H1 (cell line): ENCODE data around the gene TCF4. TPM values are rescaled to one million over a fixed set of nuclear protein-coding genes. Genes with fewer than 3 reads are reported as not detected.

Source experiments
- CTCF ChIA-PET: fragments of 300-600 bp; sonication (Branson Sonifier 250); formaldehyde crosslinking; loops from one replicate; lab custom pipeline; 2021; ENCODE audit not compliant: partially characterized antibody; lab: Charles Lee
- POLR2A ChIA-PET: fragments of 300-600 bp; sonication (Branson Sonifier 250); formaldehyde crosslinking; loops from one replicate; lab custom pipeline; 2021; ENCODE audit warnings: inconsistent platforms; ENCODE audit not compliant: partially characterized antibody; lab: Charles Lee
- DNase-seq, 2 experiments: peaks; one replicate each; pipeline versions ENCODE4 v3.0.0 to v3.0.0-alpha.2; 2010 to 2022; ENCODE audit warnings: low spot score in 2 of 2, low read depth in 1 of 2, mixed read lengths in 1 of 2
- FAIRE-seq: peaks from 2 replicates; lab custom pipeline; 2011; peaks lifted over from hg19 to GRCh38; lab: Jason Lieb, UNC
- H2AFZ ChIP-seq: 2 replicates; pipeline ENCODE4 v1.8.1; 2012; ENCODE audit warnings: low read length, inconsistent platforms
- H2AK5ac ChIP-seq: 2 replicates; pipeline ENCODE4 v1.6.1; 2013; ENCODE audit warnings: low read depth, low read length
- H2BK120ac ChIP-seq: replicated peaks from 2 replicates; pipeline ENCODE3; 2013; ENCODE audit warnings: low read depth, low read length, inconsistent platforms
- H2BK12ac ChIP-seq: 2 replicates; pipeline ENCODE4 v1.6.1; 2013; ENCODE audit warnings: low read depth, low read length
- H2BK15ac ChIP-seq: 2 replicates; pipeline ENCODE4 v1.6.1; 2013; ENCODE audit warnings: low read length
- H2BK20ac ChIP-seq: 2 replicates; pipeline ENCODE4 v1.6.1; 2013; ENCODE audit warnings: low read length
- H2BK5ac ChIP-seq: 2 replicates; pipeline ENCODE4 v1.6.1; 2013; ENCODE audit warnings: low read depth, low read length
- H3K14ac ChIP-seq: 2 replicates; pipeline ENCODE4 v1.6.1; 2013; ENCODE audit warnings: inconsistent platforms; ENCODE audit not compliant: insufficient read length
- H3K18ac ChIP-seq: 2 replicates; pipeline ENCODE4 v1.6.1; 2013; ENCODE audit warnings: low read length; ENCODE audit errors: extremely low read depth
- H3K23ac ChIP-seq: 2 replicates; pipeline ENCODE4 v1.6.1; 2013; ENCODE audit warnings: inconsistent platforms; ENCODE audit not compliant: insufficient read length
- H3K23me2 ChIP-seq: 2 replicates; pipeline ENCODE4 v1.6.1; 2013; ENCODE audit warnings: low read depth, low read length
- H3K27ac ChIP-seq: 2 replicates; pipeline ENCODE4 v1.6.1; 2011; ENCODE audit warnings: low read depth, low read length, inconsistent platforms
- H3K27me3 ChIP-seq, 4 experiments: replicated peaks in 1 of 4; 1 replicate in 1 of 4; 2 replicates in 3 of 4; pipeline versions ENCODE4 v1.6.1 to v1.8.1; 2011 to 2013; ENCODE audit warnings: low read length in 3 of 4, mild to moderate bottlenecking in 3 of 4, inconsistent platforms in 2 of 4, mixed read lengths in 2 of 4, moderate library complexity in 1 of 4; ENCODE audit not compliant: control insufficient read depth in 3 of 4, insufficient read depth in 3 of 4; ENCODE audit errors: extremely low read depth in 1 of 4
- H3K36me3 ChIP-seq, 4 experiments: 2 replicates each; pipeline versions ENCODE4 v1.6.1 to v1.8.1; 2011 to 2013; ENCODE audit warnings: mild to moderate bottlenecking in 4 of 4, low read length in 3 of 4, moderate library complexity in 2 of 4, control low read depth in 1 of 4, inconsistent platforms in 1 of 4; ENCODE audit not compliant: insufficient read depth in 4 of 4, control insufficient read depth in 2 of 4
- H3K4ac ChIP-seq: replicated peaks from 2 replicates; pipeline ENCODE3; 2013; ENCODE audit warnings: low read length, low read depth, mixed read lengths, inconsistent platforms; ENCODE audit not compliant: insufficient read length
- H3K4me1 ChIP-seq, 4 experiments: replicated peaks in 1 of 4; 1 replicate in 1 of 4; 2 replicates in 3 of 4; pipeline versions ENCODE4 v1.6.1 to v1.8.1; 2011 to 2013; ENCODE audit warnings: low read length in 3 of 4, inconsistent platforms in 2 of 4, mixed read lengths in 1 of 4; ENCODE audit not compliant: insufficient read depth in 4 of 4, control insufficient read depth in 3 of 4
- H3K4me2 ChIP-seq, 2 experiments: 2 replicates each; pipeline versions ENCODE4 v1.6.1 to v1.8.1; 2011 to 2013; ENCODE audit warnings: low read depth in 2 of 2, low read length in 2 of 2, control low read depth in 1 of 2, inconsistent platforms in 1 of 2, mild to moderate bottlenecking in 1 of 2; ENCODE audit not compliant: insufficient read depth in 1 of 2
- H3K4me3 ChIP-seq, 4 experiments: fragments of 200-600, 300-600 bp in 1 of 4; sonication (generic), shearing (Covaris generic), sonication (Bioruptor Twin) in 1 of 4; 2 replicates each; pipeline versions ENCODE4 v1.5.1 to v1.8.1; 2011 to 2016; ENCODE audit warnings: low read length in 4 of 4, low read depth in 3 of 4, control low read depth in 2 of 4, inconsistent platforms in 2 of 4, mild to moderate bottlenecking in 2 of 4, mixed read lengths in 1 of 4, moderate library complexity in 1 of 4; ENCODE audit not compliant: insufficient read depth in 2 of 4; ENCODE audit errors: extremely low read depth in 1 of 4
- H3K56ac ChIP-seq: replicated peaks from 2 replicates; pipeline ENCODE3; 2013; ENCODE audit warnings: low read depth, mild to moderate bottlenecking, mixed read lengths, low read length, inconsistent platforms; ENCODE audit not compliant: insufficient read length
- H3K79me1 ChIP-seq: 2 replicates; pipeline ENCODE4 v1.6.1; 2013; ENCODE audit warnings: low read depth, low read length, control low read depth
- H3K79me2 ChIP-seq, 2 experiments: 2 replicates each; pipeline versions ENCODE4 v1.6.1 to v1.8.1; 2012 to 2013; ENCODE audit warnings: low read length in 2 of 2, mild to moderate bottlenecking in 2 of 2, inconsistent platforms in 1 of 2; ENCODE audit not compliant: insufficient read depth in 2 of 2, control insufficient read depth in 1 of 2
- H3K9ac ChIP-seq, 4 experiments: replicated peaks in 1 of 4; 1 replicate in 1 of 4; 2 replicates in 3 of 4; pipeline versions ENCODE4 v1.6.1 to v1.8.1; 2011 to 2013; ENCODE audit warnings: low read depth in 3 of 4, low read length in 3 of 4, control low read depth in 2 of 4, mild to moderate bottlenecking in 2 of 4, moderate library complexity in 2 of 4, inconsistent platforms in 1 of 4; ENCODE audit errors: extremely low read depth in 1 of 4
- H3K9me3 ChIP-seq, 2 experiments: 2 replicates each; pipeline versions ENCODE4 v1.6.1 to v1.8.1; 2012 to 2013; ENCODE audit warnings: mild to moderate bottlenecking in 2 of 2, moderate library complexity in 2 of 2, control low read depth in 1 of 2, inconsistent platforms in 1 of 2, low read depth in 1 of 2, low read length in 1 of 2, mixed read lengths in 1 of 2; ENCODE audit not compliant: insufficient read depth in 2 of 2
- H4K20me1 ChIP-seq, 2 experiments: replicated peaks in 1 of 2; 2 replicates each; pipeline versions ENCODE3 to v1.8.1; 2011 to 2013; ENCODE audit warnings: inconsistent platforms in 2 of 2, low read length in 2 of 2, mild to moderate bottlenecking in 1 of 2; ENCODE audit not compliant: insufficient read depth in 2 of 2, control insufficient read depth in 1 of 2
- H4K5ac ChIP-seq: 2 replicates; pipeline ENCODE4 v1.6.1; 2013; ENCODE audit warnings: low read length, low read depth, mixed read lengths, inconsistent platforms; ENCODE audit not compliant: insufficient read length
- H4K8ac ChIP-seq: 2 replicates; pipeline ENCODE4 v1.8.0; 2013; ENCODE audit warnings: mild to moderate bottlenecking, moderate library complexity, low read length, inconsistent platforms; ENCODE audit not compliant: insufficient read depth; ENCODE audit errors: extremely low read depth
- H4K91ac ChIP-seq: replicated peaks from 2 replicates; pipeline ENCODE3; 2013; ENCODE audit warnings: low read length, mixed read lengths, inconsistent platforms; ENCODE audit not compliant: insufficient read length
- ASH2L ChIP-seq: fragments of 200-600, 300-600 bp; sonication (generic); IDR thresholded peaks from one replicate; pipeline ENCODE4 v1.7.1; 2017; ENCODE audit warnings: low read length
- EP300 ChIP-seq, 2 experiments: IDR thresholded peaks; 1 replicate in 1 of 2; 2 replicates in 1 of 2; pipeline ENCODE4 v1.6.1; 2011 to 2012; ENCODE audit warnings: low read depth in 2 of 2, low read length in 2 of 2, mild to moderate bottlenecking in 2 of 2, borderline replicate concordance in 1 of 2, inconsistent platforms in 1 of 2, moderate library complexity in 1 of 2
- GABPA ChIP-seq: IDR thresholded peaks from 2 replicates; pipeline ENCODE4 v1.6.1; 2011; ENCODE audit warnings: mild to moderate bottlenecking, low read length, moderate library complexity, borderline replicate concordance; ENCODE audit not compliant: insufficient read depth
- WGBS, 2 experiments: shearing (Covaris generic) in 1 of 2; methylation state at CpG; one replicate each; pipeline versions ENCODE4 v1.1.6 to v1.1.7; 2013 to 2015; ENCODE audit warnings: low lambda C conversion rate in 2 of 2, mixed read lengths in 2 of 2, inconsistent platforms in 1 of 2, low coverage in 1 of 2, missing lambda C conversion rate in 1 of 2; ENCODE audit not compliant: insufficient replicate concordance in 2 of 2, insufficient coverage in 1 of 2, insufficient read length in 1 of 2; ENCODE audit errors: extremely low coverage in 1 of 2, missing lambda C conversion rate in 1 of 2; 5-methylcytosine and 5-hydroxymethylcytosine counted together
- polyA plus RNA-seq, 7 experiments: library from polyadenylated mRNA; depleted of rRNA in 3 of 7; stranded (reverse) in 5 of 7; unstranded in 2 of 7; fragments of >200 nt in 5 of 7; fragments of 200-250 nt in 2 of 7; gene quantifications; 1 replicate in 5 of 7; 2 replicates in 1 of 7; 4 replicates in 1 of 7; pipeline versions ENCODE4 v1.2.1 to v1.2.3, GENCODE V29; 2011 to 2013; ENCODE audit warnings: missing spikeins in 2 of 7, mixed read lengths in 2 of 7
- total RNA-seq: library from RNA; stranded (reverse); fragmentation: NEBNext Ultra II Directional; extraction: Animal tissue kit (Norgen Biotek cat#: 25700); gene quantifications from 2 replicates; pipeline ENCODE4 v1.2.1, GENCODE V29; 2021

The TCF4 gene
- total and polyA plus RNA-seq, 2 of the 8 experiments (the other 6 are each of a cell fraction or from before 2014, with no cell fraction given): 59.3 to 118 TPM

DNA sequence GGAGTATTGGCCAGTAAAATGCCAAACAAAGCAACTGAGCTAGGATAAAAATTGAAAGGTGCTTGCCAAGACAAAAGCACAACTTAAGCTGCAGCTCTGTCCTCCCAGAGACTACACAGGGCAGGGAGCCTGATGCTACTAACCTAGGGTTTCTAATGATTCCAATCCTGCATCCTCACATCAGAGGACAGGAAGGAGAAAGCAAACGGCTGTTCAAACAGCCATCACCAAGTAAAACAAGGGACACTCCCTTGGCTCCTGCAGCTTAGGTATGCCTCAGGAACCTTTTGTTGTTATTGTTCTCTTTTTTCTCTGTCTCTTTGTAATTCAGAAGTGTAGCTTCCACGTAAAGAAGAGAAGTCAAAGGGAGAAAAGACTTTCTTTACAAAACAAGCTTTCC lies 99.5 kb downstream of the TCF4 start:
- ChIA-PET POLR2A (interaction anchor here (0.7 to 1.8 kb wide), 5 partner anchors 10 to 99 kb away, joined by 3 to 9 read pairs (median 4); no protein-coding TSS in a partner anchor), CTCF (interaction anchor here (1.8 kb wide), 1 partner anchor 291 kb away, joined by 4 read pairs; no protein-coding TSS in a partner anchor)
- DNase-seq: peak in 1 of 2 experiments; percentile 53
- Histone ChIP-seq H4K91ac (no peak overlapping the region), H3K79me2 (peaks cover 0 to 83% of the 10 kb centered on the region in 2 experiments; a peak in 2 of 4 replicates), H2BK15ac (no peak overlapping the region), H3K18ac (no peak overlapping the region), H4K8ac (no peak overlapping the region), H3K14ac (no peak overlapping the region), H2AK5ac (no peak overlapping the region), H2AFZ (no peak overlapping the region), H3K23me2 (no peaks in the 10 kb centered on the region), H3K4ac (no peak overlapping the region), H3K9ac (no peak overlapping the region), H3K27ac (0 out of 2 replicates have a peak overlapping the region, but pooled peaks have one; percentile 29), H2BK5ac (no peak overlapping the region), H3K79me1 (no peaks in the 10 kb centered on the region), H3K36me3 (no peaks in the 10 kb centered on the region), H3K56ac (no peak overlapping the region), H2BK20ac (no peak overlapping the region), H3K4me3 (peak overlapping the region in 1 of 4 experiments; percentile 31; a peak in 2 of 8 replicates), H3K9me3 (no peaks in the 10 kb centered on the region), H2BK12ac (no peak overlapping the region; the same call in 1 of the 2 replicates), H2BK120ac (no peak overlapping the region), H4K20me1 (peaks cover 10 to 11% of the 10 kb centered on the region in 2 experiments), H3K23ac (no peak overlapping the region), H3K4me2 (peak overlapping the region; percentile 56 to 59), H4K5ac (no peak overlapping the region), H3K27me3 (no peaks in the 10 kb centered on the region), H3K4me1 (peaks cover 6 to 23% (median 14%) of the 10 kb centered on the region in 4 experiments; a peak in 5 of 7 replicates)
- WGBS, 2 experiments: 0% methylated on average over 2 of the region's 2 CpGs; no CpG with 5 or more reads in 1 of the 2 experiments
- FAIRE-seq: peak; percentile 98
- TF ChIP-seq ASH2L (no peak), GABPA (no peak), EP300 (IDR thresholded peaks at IDR 0.05; ENCODE audit: borderline replicate concordance in 1 of 2, low read depth in 2 of 2, low read length in 2 of 2) (peak in 1 of 2 experiments; percentile 44; a peak in 1 of 3 replicates)
